ENCODE data around the gene CFLAR. TPM values are rescaled to one million over a fixed set of nuclear protein-coding genes. Genes with fewer than 3 reads are reported as not detected.

Gene CFLAR
- total RNA-seq, 1 experiment from 2014 or later: 70.1 TPM

GRCh38 chr2:201216918-201217317 is 101.0 kb downstream of the CFLAR start:
- intact Hi-C loops (cut with micrococcal nuclease): no loop called here
- no peak for TF ChIP-seq CTCF (IDR thresholded peaks at IDR 0.05; ENCODE audit: unreplicated experiment)
- no peak overlapping the region for H3K4me3 Mint-ChIP-seq (ENCODE audit: unreplicated experiment)
- no peak for DNase-seq (ENCODE audit: unreplicated experiment)
- H3K4me1 Mint-ChIP-seq (ENCODE audit: insufficient read depth, unreplicated experiment): no peaks in the 10 kb centered on the region
- H3K36me3 Mint-ChIP-seq (ENCODE audit: insufficient read depth, unreplicated experiment): peaks cover 5% of the 10 kb centered on the region
- H3K27ac Mint-ChIP-seq (ENCODE audit: low read depth, unreplicated experiment): no peak overlapping the region
- no peaks in the 10 kb centered on the region for H3K9me3 Mint-ChIP-seq (ENCODE audit: unreplicated experiment)
- CTCF ChIA-PET: no interaction called here
- POLR2A ChIA-PET: no interaction called here
- no TSS peak for BruUV-seq (replicated peaks)
- no peaks in the 10 kb centered on the region for H3K27me3 Mint-ChIP-seq (ENCODE audit: insufficient read depth, unreplicated experiment)

- ChIA-PET CTCF (interaction anchor here (0.7 to 6.0 kb wide), 3 partner anchors 14 to 551 kb away, joined by 3 to 56 read pairs (median 3); no protein-coding TSS in a partner anchor), POLR2A (interaction anchor here (0.5 kb wide), 1 partner anchor 50 kb away, joined by 3 read pairs; no protein-coding TSS in a partner anchor)
- no peak overlapping the region for H3K27ac Mint-ChIP-seq (ENCODE audit: low read depth, unreplicated experiment)
- no peak for TF ChIP-seq CTCF (IDR thresholded peaks at IDR 0.05; ENCODE audit: unreplicated experiment)
- no peaks in the 10 kb centered on the region for H3K9me3 Mint-ChIP-seq (ENCODE audit: unreplicated experiment)
- peaks cover 5% of the 10 kb centered on the region for H3K36me3 Mint-ChIP-seq (ENCODE audit: insufficient read depth, unreplicated experiment)
- no peak overlapping the region for H3K4me3 Mint-ChIP-seq (ENCODE audit: unreplicated experiment)
- BruUV-seq (replicated peaks): no TSS peak
- H3K27me3 Mint-ChIP-seq (ENCODE audit: insufficient read depth, unreplicated experiment): no peaks in the 10 kb centered on the region
- H3K4me1 Mint-ChIP-seq (ENCODE audit: insufficient read depth, unreplicated experiment): no peaks in the 10 kb centered on the region
- DNase-seq (ENCODE audit: unreplicated experiment): no peak
- intact Hi-C loops (cut with micrococcal nuclease): no loop called here
These were observed 102.8 kb downstream of the CFLAR start for GRCh38 chr2:201218780-201219179.

- H3K27ac Mint-ChIP-seq (ENCODE audit: low read depth, unreplicated experiment): no peak overlapping the region
- POLR2A ChIA-PET: interaction anchor here (0.5 to 2.0 kb wide), 11 partner anchors 9 to 61 kb away, joined by 3 to 10 read pairs (median 4); no protein-coding TSS in a partner anchor
- CTCF ChIA-PET: interaction anchor here (0.5 to 6.0 kb wide), 3 partner anchors 13 to 313 kb away, joined by 3 to 56 read pairs (median 3); no protein-coding TSS in a partner anchor
These were observed 103.5 kb downstream of the CFLAR start for GRCh38 chr2:201219328-201220096.

More at GRCh38 chr2:201219328-201220096, 103.5 kb downstream of the CFLAR start:
- peaks cover 5% of the 10 kb centered on the region for H3K36me3 Mint-ChIP-seq (ENCODE audit: insufficient read depth, unreplicated experiment)
- no TSS peak for BruUV-seq (replicated peaks)
- no peaks in the 10 kb centered on the region for H3K4me1 Mint-ChIP-seq (ENCODE audit: insufficient read depth, unreplicated experiment)
- DNase-seq (ENCODE audit: unreplicated experiment): no peak
- no peak overlapping the region for H3K4me3 Mint-ChIP-seq (ENCODE audit: unreplicated experiment)
- no peak for TF ChIP-seq CTCF (IDR thresholded peaks at IDR 0.05; ENCODE audit: unreplicated experiment)
- no peaks in the 10 kb centered on the region for H3K9me3 Mint-ChIP-seq (ENCODE audit: unreplicated experiment)
- H3K27me3 Mint-ChIP-seq (ENCODE audit: insufficient read depth, unreplicated experiment): no peaks in the 10 kb centered on the region
- intact Hi-C loops (cut with micrococcal nuclease): no loop called here

Measured in MCF 10A (cell line).